ENCODE data around the gene S1PR4.
A peak's percentile ranks its signal among the peaks of the same experiment; 100 is the strongest.
"Not testable (repeated sequence)": the region's sequence is repeated elsewhere in the genome, so short reads cannot be mapped to it uniquely, and the experiment has no call there.

S1PR4 gene

DNA sequence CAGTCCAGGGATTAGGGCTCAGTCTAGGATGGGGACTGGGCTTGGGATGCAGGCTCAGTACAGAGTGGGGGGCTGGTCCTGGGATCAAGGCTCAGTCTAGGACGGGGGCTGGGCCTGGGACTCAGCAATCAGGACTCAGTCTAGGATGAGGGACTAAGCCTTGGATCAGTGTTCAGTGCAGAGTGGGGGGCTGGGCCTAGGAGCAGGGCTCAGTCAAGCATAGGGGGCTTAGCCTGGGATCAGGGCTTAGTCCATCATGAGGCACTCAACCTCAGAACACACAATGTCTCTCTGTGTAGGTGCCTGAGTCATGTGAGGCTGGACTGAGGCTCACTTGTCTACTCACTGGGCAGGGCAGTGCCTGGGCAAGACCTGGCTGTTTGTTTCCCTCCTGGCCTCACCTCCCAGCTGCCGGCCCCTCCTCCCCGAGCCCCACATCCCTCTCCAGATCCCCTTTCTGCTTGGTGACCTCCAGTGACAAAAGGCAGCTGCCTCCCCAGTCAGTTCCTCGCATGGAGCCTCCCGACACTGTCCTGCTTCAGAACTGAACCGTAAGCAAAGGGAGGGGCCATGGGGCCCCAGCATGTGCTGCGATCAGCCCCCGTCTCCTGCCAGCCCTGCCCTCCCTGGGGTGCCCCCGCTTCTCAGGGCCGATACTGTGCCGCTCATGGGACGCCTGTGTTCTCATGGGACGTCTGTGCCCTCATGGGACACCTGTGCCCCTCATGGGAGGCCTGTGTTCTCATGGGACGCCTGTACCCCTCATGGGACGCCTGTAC is 6.5 kb upstream of the S1PR4 start:
- Histone ChIP-seq H3K9me3 (ENCODE audit: control insufficient read depth, insufficient read depth, low read length) (no peaks in the 10 kb centered on the region), H3K4me1 (ENCODE audit: control insufficient read depth, insufficient read depth, low read length) (no peaks in the 10 kb centered on the region), H3K36me3 (ENCODE audit: control insufficient read depth, insufficient read depth, low read length) (no peaks in the 10 kb centered on the region), H3K4me3 (ENCODE audit: low read depth, low read length) (no peak overlapping the region), H3K9ac (ENCODE audit: low read depth, low read length) (no peak overlapping the region), H3K27me3 (ENCODE audit: control insufficient read depth, insufficient read depth, low read length) (no peaks in the 10 kb centered on the region)

DNA sequence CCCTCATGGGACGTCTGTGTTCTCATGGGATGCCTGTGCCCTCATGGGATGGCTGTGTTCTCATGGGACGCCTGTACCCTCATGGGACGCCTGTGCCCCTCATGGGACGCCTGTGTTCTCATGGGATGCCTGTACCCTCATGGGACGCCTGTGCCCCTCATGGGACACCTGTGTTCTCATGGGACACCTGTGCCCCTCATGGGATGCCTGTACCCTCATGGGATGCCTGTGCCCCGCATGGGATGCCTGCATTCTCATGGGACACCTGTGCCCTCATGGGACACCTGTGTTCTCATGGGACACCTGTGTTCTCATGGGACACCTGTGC is 5.9 kb upstream of the S1PR4 start:
- not testable (repeated sequence) for H3K36me3 ChIP-seq (ENCODE audit: control insufficient read depth, insufficient read depth, low read length); H3K9ac ChIP-seq (ENCODE audit: low read depth, low read length); H3K27me3 ChIP-seq (ENCODE audit: control insufficient read depth, insufficient read depth, low read length); H3K4me3 ChIP-seq (ENCODE audit: low read depth, low read length); H3K4me1 ChIP-seq (ENCODE audit: control insufficient read depth, insufficient read depth, low read length); H3K9me3 ChIP-seq (ENCODE audit: control insufficient read depth, insufficient read depth, low read length)

DNA sequence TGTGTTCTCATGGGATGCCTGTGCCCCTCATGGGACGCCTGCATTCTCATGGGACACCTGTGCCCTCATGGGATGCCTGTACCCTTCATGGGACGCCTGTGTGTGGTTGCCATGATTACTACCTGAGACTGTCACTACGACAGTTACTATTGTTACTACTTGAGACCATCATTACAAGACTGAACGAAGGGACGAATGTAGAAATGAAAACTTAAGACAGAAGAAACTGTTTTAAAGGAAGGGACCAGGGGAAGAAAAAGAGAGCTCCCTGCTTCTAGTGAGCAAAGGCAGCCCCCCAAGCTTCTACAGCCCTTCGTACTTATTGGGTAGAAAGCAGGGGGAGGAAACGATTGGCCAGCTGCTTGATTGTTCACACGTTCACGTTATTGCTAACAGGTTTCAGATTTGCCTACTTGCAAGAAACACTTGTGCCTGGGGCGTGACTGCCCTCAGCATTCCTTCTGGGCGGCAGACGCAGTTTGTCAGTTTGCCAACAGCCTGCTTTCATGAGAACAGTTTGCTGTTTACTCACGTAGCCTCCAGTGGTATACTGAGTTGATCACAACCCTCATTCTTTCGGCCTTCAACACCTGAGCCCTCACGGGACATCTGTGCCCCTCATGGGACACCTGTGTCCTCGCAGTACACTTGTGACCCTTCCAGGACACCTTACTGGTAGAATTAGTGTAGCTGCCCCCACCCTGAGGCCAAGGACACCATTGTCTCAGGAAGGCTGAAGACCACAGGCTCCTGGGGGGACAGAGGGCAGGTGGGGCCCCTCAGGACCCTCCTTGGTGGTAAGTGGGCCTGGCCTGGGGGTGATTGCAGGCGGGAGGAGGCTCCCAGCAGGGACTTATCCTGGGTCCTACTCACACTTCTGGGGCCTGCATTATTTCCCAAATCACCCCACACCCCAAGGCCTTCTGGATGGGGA is 2.5 kb upstream of the S1PR4 start:
- Histone ChIP-seq H3K36me3 (ENCODE audit: control insufficient read depth, insufficient read depth, low read length) (no peaks in the 10 kb centered on the region), H3K4me3 (ENCODE audit: low read depth, low read length) (no peak overlapping the region), H3K27me3 (ENCODE audit: control insufficient read depth, insufficient read depth, low read length) (no peaks in the 10 kb centered on the region), H3K9ac (ENCODE audit: low read depth, low read length) (no peak overlapping the region), H3K4me1 (ENCODE audit: control insufficient read depth, insufficient read depth, low read length) (no peaks in the 10 kb centered on the region), H3K9me3 (ENCODE audit: control insufficient read depth, insufficient read depth, low read length) (no peaks in the 10 kb centered on the region)

DNA sequence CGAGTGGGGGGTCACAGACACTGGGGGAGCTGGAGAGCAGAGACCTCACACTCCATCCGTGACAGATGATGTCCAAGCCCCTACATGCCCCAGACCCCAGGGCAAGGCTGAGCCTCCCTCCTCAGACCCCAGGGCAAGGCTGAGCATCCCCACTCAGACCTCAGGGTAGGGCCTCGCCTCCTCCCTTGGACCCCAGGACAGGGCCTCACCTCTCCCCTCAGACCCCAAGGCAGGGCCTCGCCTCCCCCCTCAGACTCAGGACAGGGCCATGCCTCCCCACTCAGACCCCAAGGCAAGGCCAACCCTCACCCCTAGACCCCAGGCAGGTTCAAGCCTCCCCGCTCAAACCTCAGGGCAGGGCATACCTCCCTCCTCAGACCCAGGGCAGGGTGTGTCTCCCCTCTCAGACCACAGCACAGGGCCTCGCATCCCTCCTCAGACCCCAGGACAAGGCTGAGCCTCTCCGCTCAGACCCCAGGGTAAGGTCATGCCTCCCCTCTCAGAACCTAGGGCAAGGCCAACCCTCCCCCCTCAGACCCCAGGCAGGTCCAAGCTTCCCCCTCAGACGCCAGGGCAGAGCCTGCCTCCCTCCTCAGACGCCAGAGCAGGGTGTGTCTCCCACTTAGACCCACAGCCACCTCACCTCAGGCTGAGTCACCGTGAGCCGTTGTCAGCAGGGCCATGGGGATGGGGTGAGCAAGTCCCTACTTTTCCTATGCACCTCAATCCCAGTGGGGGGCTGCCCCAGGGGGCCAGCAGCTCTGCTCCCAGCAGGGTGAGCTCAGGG is 1.7 kb upstream of the S1PR4 start:
- Histone ChIP-seq H3K9me3 (ENCODE audit: control insufficient read depth, insufficient read depth, low read length) (no peaks in the 10 kb centered on the region), H3K4me1 (ENCODE audit: control insufficient read depth, insufficient read depth, low read length) (no peaks in the 10 kb centered on the region), H3K36me3 (ENCODE audit: control insufficient read depth, insufficient read depth, low read length) (no peaks in the 10 kb centered on the region), H3K9ac (ENCODE audit: low read depth, low read length) (no peak overlapping the region), H3K27me3 (ENCODE audit: control insufficient read depth, insufficient read depth, low read length) (no peaks in the 10 kb centered on the region), H3K4me3 (ENCODE audit: low read depth, low read length) (no peak overlapping the region)

DNA sequence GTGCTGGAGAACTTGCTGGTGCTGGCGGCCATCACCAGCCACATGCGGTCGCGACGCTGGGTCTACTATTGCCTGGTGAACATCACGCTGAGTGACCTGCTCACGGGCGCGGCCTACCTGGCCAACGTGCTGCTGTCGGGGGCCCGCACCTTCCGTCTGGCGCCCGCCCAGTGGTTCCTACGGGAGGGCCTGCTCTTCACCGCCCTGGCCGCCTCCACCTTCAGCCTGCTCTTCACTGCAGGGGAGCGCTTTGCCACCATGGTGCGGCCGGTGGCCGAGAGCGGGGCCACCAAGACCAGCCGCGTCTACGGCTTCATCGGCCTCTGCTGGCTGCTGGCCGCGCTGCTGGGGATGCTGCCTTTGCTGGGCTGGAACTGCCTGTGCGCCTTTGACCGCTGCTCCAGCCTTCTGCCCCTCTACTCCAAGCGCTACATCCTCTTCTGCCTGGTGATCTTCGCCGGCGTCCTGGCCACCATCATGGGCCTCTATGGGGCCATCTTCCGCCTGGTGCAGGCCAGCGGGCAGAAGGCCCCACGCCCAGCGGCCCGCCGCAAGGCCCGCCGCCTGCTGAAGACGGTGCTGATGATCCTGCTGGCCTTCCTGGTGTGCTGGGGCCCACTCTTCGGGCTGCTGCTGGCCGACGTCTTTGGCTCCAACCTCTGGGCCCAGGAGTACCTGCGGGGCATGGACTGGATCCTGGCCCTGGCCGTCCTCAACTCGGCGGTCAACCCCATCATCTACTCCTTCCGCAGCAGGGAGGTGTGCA is 587 bp downstream of the S1PR4 start:
- Histone ChIP-seq H3K36me3 (ENCODE audit: control insufficient read depth, insufficient read depth, low read length) (no peaks in the 10 kb centered on the region), H3K9ac (ENCODE audit: low read depth, low read length) (no peak overlapping the region), H3K4me3 (ENCODE audit: low read depth, low read length) (no peak overlapping the region), H3K9me3 (ENCODE audit: control insufficient read depth, insufficient read depth, low read length) (no peaks in the 10 kb centered on the region), H3K4me1 (ENCODE audit: control insufficient read depth, insufficient read depth, low read length) (no peaks in the 10 kb centered on the region), H3K27me3 (ENCODE audit: control insufficient read depth, insufficient read depth, low read length) (no peaks in the 10 kb centered on the region)

DNA sequence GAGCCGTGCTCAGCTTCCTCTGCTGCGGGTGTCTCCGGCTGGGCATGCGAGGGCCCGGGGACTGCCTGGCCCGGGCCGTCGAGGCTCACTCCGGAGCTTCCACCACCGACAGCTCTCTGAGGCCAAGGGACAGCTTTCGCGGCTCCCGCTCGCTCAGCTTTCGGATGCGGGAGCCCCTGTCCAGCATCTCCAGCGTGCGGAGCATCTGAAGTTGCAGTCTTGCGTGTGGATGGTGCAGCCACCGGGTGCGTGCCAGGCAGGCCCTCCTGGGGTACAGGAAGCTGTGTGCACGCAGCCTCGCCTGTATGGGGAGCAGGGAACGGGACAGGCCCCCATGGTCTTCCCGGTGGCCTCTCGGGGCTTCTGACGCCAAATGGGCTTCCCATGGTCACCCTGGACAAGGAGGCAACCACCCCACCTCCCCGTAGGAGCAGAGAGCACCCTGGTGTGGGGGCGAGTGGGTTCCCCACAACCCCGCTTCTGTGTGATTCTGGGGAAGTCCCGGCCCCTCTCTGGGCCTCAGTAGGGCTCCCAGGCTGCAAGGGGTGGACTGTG is 1.2 kb downstream of the S1PR4 start:
- Histone ChIP-seq H3K9me3 (ENCODE audit: control insufficient read depth, insufficient read depth, low read length) (no peaks in the 10 kb centered on the region), H3K4me3 (ENCODE audit: low read depth, low read length) (no peak overlapping the region), H3K27me3 (ENCODE audit: control insufficient read depth, insufficient read depth, low read length) (no peaks in the 10 kb centered on the region), H3K36me3 (ENCODE audit: control insufficient read depth, insufficient read depth, low read length) (no peaks in the 10 kb centered on the region), H3K9ac (ENCODE audit: low read depth, low read length) (no peak overlapping the region), H3K4me1 (ENCODE audit: control insufficient read depth, insufficient read depth, low read length) (no peaks in the 10 kb centered on the region)

DNA sequence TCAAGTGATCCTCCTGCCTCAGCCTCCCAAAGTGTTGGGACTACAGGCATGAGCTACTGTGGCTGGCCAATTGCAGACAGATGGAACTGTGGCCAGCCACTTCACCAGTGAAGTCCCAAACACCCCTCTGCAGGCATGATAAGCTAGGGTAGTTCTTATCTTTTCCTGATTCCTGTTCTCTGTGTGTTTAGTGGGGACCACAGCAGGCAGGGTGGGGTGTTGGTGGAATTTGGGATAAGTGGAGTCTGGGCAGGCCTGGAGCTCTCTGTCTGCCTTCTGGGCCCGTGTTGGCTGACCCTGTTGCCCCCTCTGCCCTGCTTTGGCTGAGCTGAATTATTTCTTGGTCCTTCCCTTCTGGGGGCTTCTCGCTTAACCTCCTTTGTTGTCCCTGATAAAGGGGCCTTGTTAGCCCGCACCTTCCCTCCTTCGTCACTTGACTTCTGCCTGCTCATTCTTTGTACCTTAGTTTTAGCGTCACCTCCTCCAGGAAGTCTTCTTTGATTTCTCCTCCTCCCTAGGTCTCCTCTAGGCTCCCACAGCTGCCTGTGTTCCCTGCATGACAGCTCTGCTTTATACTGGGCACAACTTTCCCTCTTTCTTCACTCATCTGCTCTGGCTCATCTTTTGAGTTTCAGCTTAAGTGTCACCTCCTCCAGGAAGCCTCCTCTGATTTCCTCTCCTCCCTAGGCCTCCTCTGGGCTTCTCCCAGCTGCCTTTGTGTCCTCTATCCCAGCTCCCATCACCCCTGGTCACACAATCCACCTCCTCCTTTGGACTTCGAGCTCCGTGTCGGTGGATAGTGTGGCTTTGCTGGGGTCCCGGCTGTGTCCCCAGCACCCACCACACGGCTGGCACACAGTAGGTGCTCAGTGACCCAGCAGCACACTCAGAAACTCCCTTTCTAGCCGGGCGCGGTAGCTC is 5.4 kb downstream of the S1PR4 start:
- Histone ChIP-seq H3K4me3 (ENCODE audit: low read depth, low read length) (no peak overlapping the region), H3K27me3 (ENCODE audit: control insufficient read depth, insufficient read depth, low read length) (no peaks in the 10 kb centered on the region), H3K36me3 (ENCODE audit: control insufficient read depth, insufficient read depth, low read length) (peaks cover 14% of the 10 kb centered on the region), H3K9ac (ENCODE audit: low read depth, low read length) (no peak overlapping the region), H3K4me1 (ENCODE audit: control insufficient read depth, insufficient read depth, low read length) (peaks cover 3% of the 10 kb centered on the region), H3K9me3 (ENCODE audit: control insufficient read depth, insufficient read depth, low read length) (no peaks in the 10 kb centered on the region)

DNA sequence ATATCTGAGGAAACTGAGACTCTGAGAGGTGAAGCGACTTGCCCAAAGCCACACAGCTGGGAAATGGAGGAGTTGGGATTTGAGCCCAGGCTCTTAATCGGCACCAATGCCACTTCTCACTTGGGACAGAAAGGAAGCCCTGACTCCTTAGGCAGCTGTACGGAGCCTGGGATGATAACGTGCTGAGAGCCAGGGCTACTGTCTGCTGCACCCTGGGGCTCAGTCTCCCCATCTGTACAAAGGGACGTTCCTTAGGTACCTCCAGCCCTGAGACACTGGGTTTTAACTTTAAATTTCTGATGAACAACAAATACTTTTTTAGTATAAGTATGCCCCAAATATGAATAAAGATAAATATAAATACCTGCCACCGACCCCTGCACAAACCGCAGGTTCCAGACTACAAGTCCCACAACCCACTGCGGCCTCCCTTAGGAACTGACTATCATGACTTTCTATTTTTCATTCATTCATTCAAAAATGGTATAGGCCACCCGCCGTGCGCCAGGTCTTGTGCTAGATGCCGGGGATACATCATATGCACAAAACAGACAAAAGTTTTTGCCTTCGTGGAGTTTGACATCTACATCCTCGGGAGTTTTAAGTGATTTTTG is 6.4 kb downstream of the S1PR4 start:
- H3K9ac ChIP-seq (ENCODE audit: low read depth, low read length), result peak overlapping the region; percentile 76
- peaks cover 3% of the 10 kb centered on the region for H3K4me1 ChIP-seq (ENCODE audit: control insufficient read depth, insufficient read depth, low read length)
- H3K9me3 ChIP-seq (ENCODE audit: control insufficient read depth, insufficient read depth, low read length), result no peaks in the 10 kb centered on the region
- H3K4me3 ChIP-seq (ENCODE audit: low read depth, low read length), result peak overlapping the region; percentile 87
- no peaks in the 10 kb centered on the region for H3K27me3 ChIP-seq (ENCODE audit: control insufficient read depth, insufficient read depth, low read length)
- H3K36me3 ChIP-seq (ENCODE audit: control insufficient read depth, insufficient read depth, low read length), result peaks cover 17% of the 10 kb centered on the region

DNA sequence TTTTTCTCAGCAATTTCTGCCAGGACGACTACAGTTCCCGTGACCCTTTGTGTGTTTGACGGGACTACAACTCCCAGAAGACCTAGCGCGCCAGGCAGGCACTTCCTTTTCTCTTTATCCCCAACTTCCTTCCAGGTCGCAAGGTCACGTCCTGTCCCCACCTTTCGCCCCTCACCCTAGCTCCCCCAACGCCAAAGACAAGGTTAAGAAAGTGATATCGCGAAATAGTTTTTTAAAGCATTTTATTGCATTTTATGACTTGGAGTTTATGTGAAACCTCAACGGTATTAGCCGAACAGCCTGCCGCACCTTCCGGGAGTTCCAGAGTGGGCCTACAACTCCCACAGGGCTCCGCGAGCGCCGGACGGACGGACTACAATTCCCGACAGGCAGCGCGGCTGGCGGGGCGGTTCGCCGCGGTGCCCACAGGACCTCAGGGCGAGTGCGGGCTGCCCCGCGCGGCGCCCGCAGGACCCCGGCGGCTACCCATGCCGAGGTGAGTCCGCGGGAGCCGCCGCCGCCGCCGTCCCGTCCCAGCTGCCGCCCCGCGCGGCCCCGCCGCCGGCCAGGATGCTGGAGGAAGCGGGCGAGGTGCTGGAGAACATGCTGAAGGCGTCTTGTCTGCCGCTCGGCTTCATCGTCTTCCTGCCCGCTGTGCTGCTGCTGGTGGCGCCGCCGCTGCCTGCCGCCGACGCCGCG is 7.0 kb downstream of the S1PR4 start, which contains the start of gene NCLN:
Gene NCLN, plus strand, starts transcription at position 470 of the 699 bp plus-strand sequence. Its CDS starts 101 bp downstream, at position 571.
- Histone ChIP-seq H3K36me3 (ENCODE audit: control insufficient read depth, insufficient read depth, low read length) (peaks cover 18% of the 10 kb centered on the region), H3K4me1 (ENCODE audit: control insufficient read depth, insufficient read depth, low read length) (peaks cover 3% of the 10 kb centered on the region), H3K9me3 (ENCODE audit: control insufficient read depth, insufficient read depth, low read length) (no peaks in the 10 kb centered on the region), H3K9ac (ENCODE audit: low read depth, low read length) (peak within 1 kb of the TSS; percentile 85), H3K27me3 (ENCODE audit: control insufficient read depth, insufficient read depth, low read length) (no peaks in the 10 kb centered on the region), H3K4me3 (ENCODE audit: low read depth, low read length) (peak within 1 kb of the TSS; percentile 87)
